NCI-H345 (cell line): ENCODE results near the gene SVEP1.
A peak's percentile ranks its signal among the peaks of the same experiment; 100 is the strongest.
"Not testable (repeated sequence)": the region's sequence is repeated elsewhere in the genome, so short reads cannot be mapped to it uniquely, and the experiment has no call there.

Source experiments
- DNase-seq: peaks from one replicate; lab custom pipeline; 2025; lab: John Stamatoyannopoulos, UW

The SVEP1 gene

DNA sequence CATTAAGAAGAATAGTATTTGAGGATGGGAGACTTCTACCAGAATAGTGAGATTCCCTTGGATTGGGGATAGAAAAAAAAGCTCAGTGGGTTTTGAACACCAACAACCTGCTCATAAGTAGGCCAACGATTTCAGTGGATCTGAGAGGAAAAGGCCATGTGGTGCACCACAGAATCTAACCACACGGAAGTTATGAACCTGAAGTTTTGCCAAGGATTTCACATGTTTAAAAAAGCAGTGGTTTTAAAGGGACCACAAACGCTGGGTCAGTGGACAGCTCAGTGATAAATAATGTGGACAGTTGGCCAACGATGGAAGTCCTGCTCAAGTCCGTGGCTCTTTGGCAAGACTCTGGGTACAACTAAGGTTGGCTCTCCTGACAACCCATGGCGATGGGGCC lies 134.6 kb downstream of the SVEP1 start:
- no peak for DNase-seq

DNA sequence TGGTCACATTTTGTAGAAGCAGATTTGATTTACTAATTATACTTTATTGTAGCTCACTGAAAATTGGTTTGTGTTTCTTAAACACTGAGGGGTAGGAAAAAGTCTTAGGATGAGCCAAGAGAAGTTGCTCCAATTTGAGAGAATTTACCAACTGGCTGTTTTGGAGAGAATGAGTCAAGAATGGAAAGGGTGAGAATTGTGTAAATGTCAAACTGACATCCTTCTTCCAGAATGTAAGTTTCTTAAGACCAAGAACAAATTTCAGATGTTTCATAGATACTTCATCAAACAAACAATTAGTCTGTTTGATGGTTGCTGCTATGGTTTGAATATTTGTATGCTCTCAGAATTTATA lies 135.7 kb downstream of the SVEP1 start:
- no peak for DNase-seq

DNA sequence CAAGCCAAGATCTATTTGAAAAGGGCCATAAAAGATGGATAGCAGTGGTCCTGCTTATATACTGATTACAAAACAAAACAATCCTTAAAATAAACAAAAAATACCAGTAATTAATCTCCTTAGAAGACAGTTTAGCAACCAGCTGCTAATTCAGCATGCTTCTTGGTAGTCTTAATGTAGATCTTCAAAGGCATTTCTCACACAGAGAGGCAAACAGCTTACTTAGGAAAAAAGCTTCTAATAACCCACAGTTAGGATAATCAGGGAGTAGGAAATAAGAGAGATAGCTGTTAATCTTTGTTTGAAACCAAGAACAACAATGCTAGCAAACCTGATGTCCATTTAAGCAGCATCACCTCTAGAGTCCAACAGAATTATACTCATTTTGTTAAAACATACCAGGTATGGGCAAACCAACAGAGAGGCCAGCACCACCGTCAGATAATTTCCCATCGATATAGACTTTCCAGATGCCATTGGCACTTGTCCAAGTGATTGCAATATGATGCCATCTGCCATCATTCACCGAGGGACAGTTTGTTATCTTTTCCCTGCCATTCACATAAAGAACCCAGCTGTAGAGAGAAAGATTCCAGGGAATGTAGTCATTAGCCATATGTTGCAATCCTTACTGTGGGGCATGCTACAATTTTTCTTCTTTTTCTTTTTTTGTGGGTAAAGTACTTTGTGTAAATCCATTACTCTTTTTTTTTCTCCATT lies 136.2 kb downstream of the SVEP1 start:
- peak; percentile 69 for DNase-seq

DNA sequence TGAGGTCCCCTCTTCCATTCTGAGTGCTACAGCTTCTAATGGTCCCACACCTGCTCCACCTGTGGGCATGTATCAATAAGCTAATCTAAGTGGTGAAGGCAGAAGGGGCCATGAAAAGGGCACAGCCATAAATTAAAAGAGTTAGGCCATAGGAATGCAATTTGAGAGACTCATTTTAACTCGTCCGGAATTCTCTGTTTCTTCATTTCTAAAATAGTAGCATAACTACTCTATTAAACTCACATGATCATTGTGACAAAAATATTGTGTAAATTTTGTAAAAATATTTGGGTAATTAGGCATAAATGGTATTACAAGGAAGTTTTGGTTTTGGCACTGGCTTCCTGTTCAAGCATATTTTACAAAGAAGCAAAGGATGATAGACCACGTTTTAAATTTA lies 138.7 kb downstream of the SVEP1 start:
- no peak for DNase-seq

DNA sequence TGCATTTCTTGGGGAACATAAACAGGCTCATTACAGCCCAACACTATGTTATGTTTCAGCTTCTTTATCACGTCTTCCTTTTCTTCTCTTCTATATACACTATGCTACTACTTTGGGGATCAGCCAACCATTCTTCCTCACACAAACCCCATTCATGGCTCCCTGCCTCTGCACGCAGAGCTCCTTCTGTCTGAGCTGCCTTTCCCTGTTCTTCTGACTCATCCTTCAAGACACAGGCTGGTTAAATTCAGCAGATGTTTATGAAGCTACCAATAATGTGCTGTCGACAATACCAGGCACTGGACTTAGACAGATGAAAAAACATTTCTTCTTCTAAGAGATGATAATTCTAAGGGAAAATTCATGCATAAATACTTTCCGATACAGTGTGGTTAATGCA lies 139.4 kb downstream of the SVEP1 start:
- no peak for DNase-seq

DNA sequence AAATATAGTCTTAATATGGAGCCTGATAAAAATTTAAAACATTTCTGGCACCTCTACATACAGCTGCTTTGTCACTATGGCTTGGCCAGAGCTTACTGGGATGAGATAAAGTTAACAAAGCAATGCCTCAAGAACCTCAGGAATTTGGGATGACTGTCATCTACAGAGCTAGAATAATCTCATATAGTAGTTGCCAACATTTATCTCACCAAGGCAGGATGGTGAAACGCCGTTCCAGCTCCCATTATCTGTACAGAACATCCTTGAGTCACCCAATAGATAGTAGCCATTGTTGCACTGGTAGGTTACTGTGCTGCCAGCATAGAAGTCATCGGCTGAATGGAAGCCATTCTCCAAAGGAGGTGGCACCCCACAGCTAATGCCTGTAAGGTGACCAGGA lies 147.3 kb downstream of the SVEP1 start:
- no peak for DNase-seq

DNA sequence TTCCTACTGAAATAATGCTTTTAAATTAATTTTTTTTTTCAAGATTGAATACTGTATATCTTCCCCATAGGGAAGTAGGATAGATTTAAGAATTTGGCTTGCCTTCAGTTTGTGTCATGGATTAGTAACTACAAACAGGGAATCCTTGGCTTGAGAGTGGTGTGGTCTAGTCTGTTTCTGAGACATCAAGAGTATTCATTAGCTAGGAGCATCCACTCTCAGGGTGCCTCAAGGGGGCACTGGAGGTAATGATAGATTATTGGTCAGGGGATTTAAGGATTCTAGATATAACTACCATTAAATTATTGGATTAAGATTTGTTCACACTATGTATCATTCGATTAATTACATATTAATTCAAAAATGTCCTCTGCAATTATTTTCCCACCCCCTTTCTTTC lies 150.1 kb downstream of the SVEP1 start:
- DNase-seq: no peak

DNA sequence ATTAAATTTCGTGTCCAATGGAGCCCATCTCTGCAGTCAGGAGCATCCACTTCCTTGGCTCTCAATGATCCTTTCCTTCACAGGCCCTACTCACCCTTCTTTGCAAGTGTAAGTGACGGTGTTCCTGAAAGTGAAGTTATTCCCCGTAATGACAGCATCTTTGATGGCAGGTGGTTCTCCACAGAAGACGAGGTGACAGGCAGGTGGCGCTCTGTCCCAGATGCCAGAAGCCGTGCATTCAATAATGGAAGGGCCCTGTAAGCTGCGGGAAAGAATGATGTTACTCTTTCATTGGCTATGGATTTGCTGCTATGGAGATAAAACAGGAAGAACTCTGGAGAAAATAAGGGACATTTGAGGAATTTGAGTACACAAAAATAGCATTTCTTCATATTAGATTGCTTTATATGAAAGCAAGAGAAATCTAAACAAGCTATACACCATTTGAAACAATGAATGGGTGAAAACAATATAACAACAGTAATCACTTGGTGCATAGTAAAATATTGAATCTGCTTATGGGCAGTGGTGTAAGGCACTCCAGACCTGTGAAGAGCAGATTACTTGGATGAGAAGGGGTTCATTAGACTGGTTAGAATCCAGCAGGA lies 151.9 kb downstream of the SVEP1 start:
- DNase-seq: peak; percentile 24

DNA sequence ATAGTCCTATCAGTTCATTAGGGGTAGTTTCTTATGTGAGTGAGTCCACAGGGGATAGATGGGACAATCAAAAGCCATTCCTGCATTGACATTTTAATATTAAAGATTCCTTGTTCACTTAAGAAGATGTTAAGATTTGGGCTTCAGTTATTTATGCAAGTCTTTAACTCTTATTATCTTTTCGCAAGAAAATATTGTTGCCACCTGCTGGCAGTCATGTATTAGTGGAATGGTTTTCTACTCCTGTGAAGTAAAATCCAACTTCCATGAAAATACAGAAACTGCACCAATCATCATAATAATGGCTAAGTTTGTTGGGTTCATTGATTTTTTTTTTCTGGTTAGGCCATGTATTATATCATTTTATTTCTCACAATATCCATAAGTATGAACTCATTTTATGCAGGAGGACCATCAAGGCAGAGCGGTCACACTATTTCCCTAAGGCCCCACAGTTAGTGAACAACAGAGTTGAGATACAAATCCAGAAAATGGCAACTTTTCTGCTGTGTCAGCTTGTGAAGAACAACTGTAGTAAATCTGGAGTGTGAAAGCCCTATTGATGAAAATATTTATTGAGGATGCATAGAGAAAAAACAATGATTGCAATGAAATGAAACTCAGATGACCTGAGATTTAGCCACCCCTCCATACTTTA lies 153.4 kb downstream of the SVEP1 start:
- no peak for DNase-seq

DNA sequence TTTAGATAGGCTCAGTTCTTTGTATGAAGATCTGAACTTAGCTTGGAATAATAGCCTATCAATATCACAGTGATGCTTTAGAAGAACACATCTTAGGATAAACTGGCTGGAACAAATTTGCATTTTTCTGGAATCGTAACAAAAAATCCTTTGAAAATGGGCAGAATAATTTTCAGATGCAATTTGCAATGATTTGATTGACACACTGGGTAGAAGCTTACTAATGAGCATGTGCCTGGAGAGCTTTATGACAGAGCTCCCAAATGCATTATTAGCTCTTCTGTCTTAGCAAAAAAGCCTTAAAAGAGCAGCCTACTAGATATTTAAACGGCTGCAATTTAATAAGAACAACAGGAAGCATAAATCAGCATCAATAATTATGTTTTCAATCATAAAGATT lies 165.1 kb downstream of the SVEP1 start:
- no peak for DNase-seq

DNA sequence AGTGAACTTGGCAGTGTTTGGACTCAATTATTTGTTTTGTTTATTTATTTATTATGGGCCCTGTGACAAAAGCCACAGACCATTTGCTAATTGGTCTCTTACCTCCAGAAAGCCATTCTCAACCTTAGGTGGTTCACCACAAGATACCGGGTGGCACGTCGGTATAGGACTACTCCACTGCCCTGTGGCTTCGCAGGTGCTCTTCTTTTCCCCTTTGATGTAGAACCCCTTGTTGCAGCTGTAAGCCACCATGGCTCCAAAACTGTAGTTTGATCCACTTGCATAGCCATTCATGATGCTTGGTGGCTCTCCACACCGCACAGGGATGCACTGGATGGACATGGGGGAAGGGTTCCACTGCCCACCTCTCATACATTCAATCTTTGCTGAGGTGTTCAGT lies 168.6 kb downstream of the SVEP1 start:
- no peak for DNase-seq

DNA sequence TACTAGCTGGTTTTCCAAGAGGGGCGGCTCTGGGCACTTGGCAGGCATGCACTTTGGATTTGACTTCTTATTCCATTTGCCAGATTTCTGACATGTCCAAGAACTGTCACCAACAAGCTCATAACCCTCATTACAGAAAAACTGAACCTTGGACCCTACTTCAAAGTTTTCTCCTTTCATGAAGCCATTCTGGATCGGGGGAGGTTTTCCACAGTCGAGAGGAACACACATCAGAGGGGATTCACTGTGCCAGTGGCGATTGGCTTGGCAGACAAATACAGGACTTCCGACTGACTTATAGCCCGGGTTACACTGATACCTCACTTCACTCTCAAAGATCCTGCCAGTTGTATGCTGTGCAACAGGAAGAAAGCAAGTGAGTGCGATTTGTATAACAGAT lies 170.9 kb downstream of the SVEP1 start:
- no peak for DNase-seq

DNA sequence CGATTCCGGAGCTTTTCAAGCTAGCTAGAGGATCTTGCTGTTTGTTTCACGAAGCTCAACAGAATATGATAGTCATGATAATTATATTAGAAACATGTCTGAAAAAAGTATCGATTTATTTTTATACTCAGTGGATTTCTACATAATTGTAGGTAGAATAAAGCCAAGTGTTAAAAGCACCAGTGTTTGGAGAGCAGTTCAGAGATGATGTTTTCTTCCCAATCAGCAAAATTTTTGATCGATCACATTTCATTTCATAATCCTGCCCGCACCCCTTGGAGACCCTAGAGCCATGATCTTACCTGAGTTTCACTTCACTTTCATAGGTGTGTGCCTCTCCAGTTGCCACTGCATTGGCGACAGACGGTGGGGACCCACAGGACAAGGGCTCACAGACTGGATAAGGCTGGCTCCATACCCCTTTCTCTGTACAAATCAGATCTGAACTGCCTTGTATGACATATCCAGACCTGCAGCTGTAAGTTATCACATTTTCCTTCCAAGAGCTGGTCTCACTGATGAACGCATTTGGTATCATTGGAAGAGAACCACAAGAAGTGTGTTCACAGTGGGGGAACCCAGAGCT lies 173.6 kb downstream of the SVEP1 start:
- no peak for DNase-seq

DNA sequence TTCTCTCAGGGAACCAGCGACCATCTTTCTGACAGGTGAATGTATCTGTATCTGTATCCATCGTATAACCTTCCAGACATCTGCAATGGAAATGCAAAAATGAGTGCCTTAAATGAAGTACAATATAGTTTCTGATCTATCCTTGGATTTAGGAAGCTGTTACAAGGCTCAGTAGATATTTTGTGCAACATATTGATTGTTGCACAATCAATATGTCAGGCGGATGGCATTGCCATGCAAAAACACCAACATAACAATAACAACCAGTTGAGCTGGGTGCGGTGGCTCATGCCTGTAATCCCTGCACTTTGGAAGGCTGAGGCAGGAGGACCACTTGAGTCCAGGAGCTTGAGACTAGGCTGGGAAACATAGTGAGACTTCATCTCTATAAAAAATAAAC lies 175.1 kb downstream of the SVEP1 start:
- DNase-seq: no peak

DNA sequence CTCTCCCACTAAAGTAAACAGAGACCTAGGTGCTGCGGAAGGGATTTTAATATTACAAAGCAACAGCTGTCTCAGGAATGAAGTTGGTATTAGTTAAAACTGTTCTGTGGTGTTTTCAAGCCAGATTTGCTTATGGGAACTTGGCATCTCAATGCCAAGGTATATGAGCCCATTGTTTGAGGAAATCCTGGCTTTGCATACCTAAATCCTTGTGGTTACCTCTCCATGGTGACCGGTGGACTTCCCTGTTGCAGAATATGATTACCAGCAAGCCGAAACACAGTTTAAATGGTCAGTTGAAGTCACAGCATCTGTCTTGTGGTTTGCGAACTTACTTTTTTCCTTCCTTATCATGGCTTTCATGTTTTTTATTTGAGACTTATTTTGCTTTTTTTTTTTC lies 179.6 kb downstream of the SVEP1 start:
- DNase-seq: no peak

DNA sequence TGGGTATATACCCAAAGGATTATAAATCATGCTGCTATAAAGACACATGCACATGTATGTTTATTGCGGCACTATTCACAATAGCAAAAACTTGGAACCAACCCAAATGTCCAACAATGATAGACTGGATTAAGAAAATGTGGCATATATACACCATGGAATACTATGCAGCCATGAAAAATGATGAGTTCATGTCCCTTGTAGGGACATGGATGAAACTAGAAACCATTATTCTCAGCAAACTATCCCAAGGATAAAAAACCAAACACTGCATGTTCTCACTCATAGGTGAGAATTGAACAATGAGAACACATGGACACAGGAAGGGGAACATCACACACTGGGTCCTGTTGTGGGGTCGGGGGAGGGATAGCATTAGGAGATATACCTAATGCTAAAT lies 180.5 kb downstream of the SVEP1 start:
- not testable (repeated sequence) for DNase-seq

DNA sequence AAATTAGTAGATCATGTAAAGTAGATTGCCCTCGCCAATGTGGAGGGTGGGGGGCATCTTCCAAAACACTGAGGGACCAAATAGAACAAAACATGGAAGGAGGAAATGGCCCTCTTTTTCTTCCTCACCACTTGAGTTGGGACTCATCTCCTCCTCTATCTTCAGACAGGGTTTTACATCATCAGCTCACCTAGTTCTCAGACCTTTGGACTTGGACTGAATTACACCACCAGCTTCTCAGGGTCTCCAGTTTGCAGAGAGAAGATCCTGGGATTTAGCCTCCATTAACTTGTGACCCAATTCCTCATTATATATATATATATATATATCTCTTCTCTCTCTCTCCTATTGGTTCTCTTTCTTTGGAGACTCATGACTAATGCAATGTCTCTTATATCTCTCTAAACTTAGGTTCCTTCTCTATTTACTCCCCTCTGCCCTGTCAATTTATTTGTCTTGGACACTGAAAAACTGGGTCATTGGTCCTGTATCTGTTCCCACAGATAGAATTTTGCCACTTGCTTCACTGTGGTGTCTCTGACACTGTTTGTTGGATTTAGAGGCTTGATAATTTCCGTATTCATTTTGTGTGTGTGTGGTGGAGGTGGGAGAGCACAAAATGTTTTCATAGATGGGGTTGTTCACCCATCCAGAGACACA lies 187.6 kb downstream of the SVEP1 start:
- DNase-seq: no peak

DNA sequence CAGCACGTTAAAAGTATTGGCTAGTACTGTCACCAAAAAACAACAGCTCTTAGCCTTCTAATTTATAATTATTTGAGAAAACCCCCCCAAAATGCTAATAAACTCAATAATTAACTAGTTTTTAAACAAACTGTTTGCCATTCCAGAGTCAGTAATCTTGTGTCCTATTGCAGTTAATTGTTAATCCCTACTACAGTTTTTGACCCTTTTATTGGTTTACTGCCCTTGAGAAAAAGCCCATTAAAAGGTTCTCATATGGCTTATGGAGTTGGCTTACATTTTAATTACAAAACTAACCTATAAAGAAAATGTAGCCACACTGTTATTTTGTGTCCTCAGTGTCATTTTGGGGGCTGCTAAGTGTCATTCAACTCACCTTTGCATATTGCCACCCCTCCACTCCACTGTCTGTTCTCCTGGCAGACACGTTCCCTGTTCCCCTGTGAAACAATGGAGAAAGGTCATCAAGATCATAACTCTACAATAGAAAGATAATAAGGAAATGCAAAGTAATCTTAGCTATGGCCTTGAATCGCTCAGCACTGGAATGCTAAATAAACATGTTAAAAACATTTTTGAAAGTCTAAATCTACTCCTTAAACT lies 190.3 kb downstream of the SVEP1 start:
- DNase-seq: no peak

DNA sequence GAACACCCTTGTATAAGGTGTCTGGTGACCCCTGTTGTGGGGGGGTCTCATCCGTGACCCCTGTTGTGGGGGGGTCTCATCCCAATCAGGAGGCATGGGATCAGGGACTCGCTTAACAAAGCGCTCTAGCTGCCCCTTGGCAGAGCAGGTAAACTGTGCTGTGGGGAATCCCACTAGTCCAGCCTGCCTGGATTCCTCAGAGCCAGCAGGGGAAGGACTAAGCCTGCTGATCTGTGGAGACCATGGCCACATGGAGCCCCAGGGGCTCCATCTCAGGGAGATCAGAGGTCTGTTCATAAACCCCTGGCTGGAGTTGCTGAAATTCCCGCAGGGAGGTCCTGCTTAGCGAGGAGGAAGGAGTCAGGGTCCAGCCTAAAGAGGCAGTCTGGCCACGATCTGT lies 196.1 kb downstream of the SVEP1 start:
- no peak for DNase-seq

DNA sequence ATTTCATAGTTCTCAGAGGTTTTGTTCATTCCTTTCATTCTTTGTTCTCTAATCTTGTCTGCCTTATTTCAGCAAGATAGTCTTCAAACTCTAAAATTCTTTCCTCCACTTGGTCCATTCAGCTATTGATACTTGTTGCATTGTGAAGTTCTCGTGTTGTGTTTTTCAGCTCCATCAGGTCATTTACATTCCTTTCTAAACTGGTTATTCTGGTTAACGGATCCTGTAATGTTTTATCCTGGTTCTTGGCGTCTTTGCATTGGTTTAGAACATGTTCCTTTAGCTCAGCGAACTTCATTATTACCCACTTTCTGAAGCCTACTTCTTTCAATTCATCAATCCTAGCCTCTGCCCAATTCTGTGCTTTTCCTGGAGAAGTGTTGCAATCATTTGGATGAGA lies 196.8 kb downstream of the SVEP1 start:
- no peak for DNase-seq

DNA sequence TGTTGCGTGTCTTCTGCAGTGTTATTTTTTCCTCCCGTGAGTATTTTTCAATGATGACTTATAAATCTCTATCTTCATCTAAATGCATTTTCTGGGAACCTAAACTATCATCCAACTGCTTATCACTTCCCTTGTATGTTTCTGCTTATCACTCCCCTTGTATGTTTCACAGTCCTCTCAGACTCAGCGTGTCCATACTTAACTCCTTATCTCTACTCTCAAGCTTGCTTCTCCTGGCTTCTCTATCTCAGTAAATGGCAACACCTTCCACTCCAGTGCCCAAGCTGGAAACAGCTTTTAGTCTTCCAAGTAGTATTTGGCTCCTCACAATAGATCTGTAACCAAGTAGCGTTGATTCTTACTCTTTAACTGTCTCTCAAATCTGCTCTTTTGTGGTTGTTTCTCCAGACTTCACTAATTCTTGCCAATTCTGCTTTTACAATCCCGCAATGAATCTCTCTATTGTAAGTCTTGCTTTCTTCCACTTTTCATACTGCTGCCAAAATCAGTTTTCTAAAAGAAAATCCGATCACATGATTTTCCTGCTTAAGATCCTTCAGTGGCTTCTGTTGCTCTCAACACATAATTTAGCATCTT lies 208.0 kb downstream of the SVEP1 start:
- DNase-seq: no peak

DNA sequence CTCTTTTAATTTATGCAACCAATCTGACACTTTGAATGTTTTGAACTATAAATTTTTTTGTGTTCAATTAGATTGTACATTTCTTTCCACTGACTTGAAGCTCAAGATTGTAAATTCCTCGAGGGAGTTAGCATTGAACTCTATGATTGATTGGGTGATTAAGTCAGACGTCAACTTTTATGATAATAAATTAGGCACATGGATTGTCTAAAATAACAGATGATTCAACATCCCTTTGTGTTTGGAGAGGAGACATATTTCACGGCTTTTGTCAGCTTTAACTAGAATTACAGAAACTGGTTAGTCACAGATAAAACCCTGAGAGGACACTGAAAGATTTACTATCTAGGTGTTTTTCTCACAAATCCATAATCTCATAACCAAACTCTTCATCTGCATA lies 209.2 kb downstream of the SVEP1 start:
- DNase-seq: no peak
